ENCODE measurements around the gene EMC10. TPM values are rescaled to one million over a fixed set of nuclear protein-coding genes. Genes with fewer than 3 reads are reported as not detected.

EMC10 gene
- total and polyA plus RNA-seq, 2 donors (not counting 3 experiments of a cell fraction or from before 2014, with no cell fraction given), result 106 to 111 TPM

DNA sequence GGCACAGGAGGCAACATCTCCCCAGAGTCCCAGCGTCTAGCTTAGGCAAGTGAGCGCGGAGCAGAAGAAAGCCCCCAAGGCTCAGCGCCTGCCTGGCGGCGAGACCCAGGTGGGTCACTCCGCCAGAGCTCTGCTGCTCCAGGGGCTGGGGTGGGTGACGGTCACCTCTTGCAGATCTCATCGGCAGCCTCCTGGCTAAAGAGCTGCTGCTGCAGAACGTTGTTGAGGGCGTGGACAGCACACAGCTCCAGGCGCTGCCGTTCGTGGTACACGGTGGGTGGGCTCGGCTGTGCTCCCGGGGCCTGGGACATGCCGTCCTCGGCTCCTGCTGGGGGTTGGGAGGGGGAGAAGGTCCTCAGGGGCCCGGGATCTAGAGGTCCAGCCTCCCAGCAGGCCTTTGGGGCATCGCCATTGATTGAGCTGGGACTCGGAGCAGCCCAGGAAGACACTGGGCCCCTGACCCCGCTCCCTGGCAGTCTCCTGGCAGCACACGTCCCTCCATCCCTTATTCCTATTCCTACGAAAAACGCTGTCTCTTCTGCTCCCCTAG, 33.9 kb downstream of the EMC10 start:
- CTCF ChIA-PET, result interaction anchor here (1.1 to 1.6 kb wide), 4 partner anchors 19 to 273 kb away, joined by 3 to 5 read pairs (median 4); no protein-coding TSS in a partner anchor
- H4K20me1 ChIP-seq (replicated peaks; ENCODE audit: control insufficient read depth, extremely low read depth, insufficient read depth, low read length), result no peaks in the 10 kb centered on the region
- H2AFZ ChIP-seq (ENCODE audit: low read depth, low read length), result peak overlapping the region; percentile 44
- TF ChIP-seq JUN (IDR thresholded peaks at IDR 0.05; ENCODE audit: borderline replicate concordance, insufficient read depth, insufficient read length, low read depth), result no peak
- TF ChIP-seq POLR2A (IDR thresholded peaks at IDR 0.05; ENCODE audit: low read depth, low read length), result no peak
- TF ChIP-seq CTCF (IDR thresholded peaks at IDR 0.05; ENCODE audit: extremely low read depth in 1 of 2, insufficient read depth in 1 of 2, low read depth in 1 of 2, low read length in 2 of 2), result no peak
- TF ChIP-seq GATA2 (IDR thresholded peaks at IDR 0.05; ENCODE audit: insufficient read depth, insufficient read length, low read depth, low read length), result no peak
- TF ChIP-seq MAX (IDR thresholded peaks at IDR 0.05; ENCODE audit: insufficient read depth, insufficient read length), result no peak
- no peak for TF ChIP-seq EZH2 (IDR thresholded peaks at IDR 0.05; ENCODE audit: borderline replicate concordance, low read depth, low read length, severe bottlenecking)
- no peaks in the 10 kb centered on the region for H3K79me2 ChIP-seq (ENCODE audit: control insufficient read depth, insufficient read depth, low read length)
- H3K27me3 ChIP-seq (ENCODE audit: control insufficient read depth in 2 of 2, insufficient read depth in 2 of 2, low read length in 2 of 2), result no peaks in the 10 kb centered on the region
- intact Hi-C loops (cut with micrococcal nuclease) (loop anchor here (2.0 kb wide), 1 partner anchor 133 kb away; the partner anchor contains the start of gene NR1H2), dilution Hi-C loops (cut with MboI; ENCODE audit: extremely low pct_ligation_motif_present, low sequenced_read_pairs) (no loop called here)
- POLR2A ChIA-PET, result interaction anchor here (1.0 kb wide), 1 partner anchor 49 kb away, joined by 4 read pairs; no protein-coding TSS in a partner anchor
- peak overlapping the region in 2 of 3 experiments; percentile 75 to 76 for H3K4me3 ChIP-seq (replicated peaks in 1 of 3; ENCODE audit: insufficient read depth in 1 of 3, low read depth in 1 of 3, low read length in 3 of 3)
- H3K36me3 ChIP-seq (ENCODE audit: control insufficient read depth in 2 of 2, extremely low read depth in 1 of 2, insufficient read depth in 2 of 2, low read length in 2 of 2), result no peaks in the 10 kb centered on the region
- DNase-seq (ENCODE audit: low read depth, low spot score) (no peak), FAIRE-seq (peak; percentile 54)
- H3K9me3 ChIP-seq (replicated peaks; ENCODE audit: control insufficient read depth, insufficient read depth, low read length), result no peaks in the 10 kb centered on the region
- H3K4me2 ChIP-seq (ENCODE audit: insufficient read depth, low read length), result peak overlapping the region; percentile 92
- H3K9me1 ChIP-seq (replicated peaks; ENCODE audit: control insufficient read depth, extremely low read depth, insufficient read depth, low read length), result no peaks in the 10 kb centered on the region
- peak overlapping the region; percentile 92 for H3K9ac ChIP-seq (replicated peaks; ENCODE audit: extremely low read depth, insufficient read depth, low read length)
- peaks cover 7% of the 10 kb centered on the region for H3K4me1 ChIP-seq (ENCODE audit: control insufficient read depth, extremely low read depth, insufficient read depth, low read length)
- peak overlapping the region; percentile 39 for H3K27ac ChIP-seq (ENCODE audit: insufficient read depth, low read depth, low read length)
- BruUV-seq (replicated peaks), result TSS peak; percentile 30
